T-helper 1 cell (primary cell): ENCODE data around the gene LCLAT1.
"Not testable (repeated sequence)": the region's sequence is repeated elsewhere in the genome, so short reads cannot be mapped to it uniquely, and the experiment has no call there.

Source experiments
- DNase-seq, 5 donors: peaks; one replicate each; pipeline ENCODE4 v3.0.0-alpha.2; 2012 to 2020

The LCLAT1 gene

DNA sequence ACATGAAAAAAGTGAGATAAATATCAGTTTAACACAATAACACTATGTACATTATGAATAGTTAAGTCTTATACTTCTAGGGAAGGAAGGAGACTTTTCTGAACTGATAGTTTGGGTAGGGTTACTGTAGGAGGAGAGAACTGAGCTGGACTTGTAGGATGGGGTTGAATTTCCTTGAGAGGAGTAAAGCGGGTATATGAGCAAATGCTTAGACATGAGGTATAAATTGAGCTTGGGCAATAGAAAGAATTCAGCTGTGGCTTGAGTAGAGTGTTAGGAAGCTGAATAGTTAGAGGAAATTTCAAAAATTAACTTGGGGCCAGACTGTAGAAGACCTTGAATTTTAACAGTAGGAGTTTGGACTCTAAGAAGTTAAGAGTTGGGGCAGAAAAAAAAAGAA lies 45.1 kb downstream of the LCLAT1 start:
- no peak for DNase-seq

DNA sequence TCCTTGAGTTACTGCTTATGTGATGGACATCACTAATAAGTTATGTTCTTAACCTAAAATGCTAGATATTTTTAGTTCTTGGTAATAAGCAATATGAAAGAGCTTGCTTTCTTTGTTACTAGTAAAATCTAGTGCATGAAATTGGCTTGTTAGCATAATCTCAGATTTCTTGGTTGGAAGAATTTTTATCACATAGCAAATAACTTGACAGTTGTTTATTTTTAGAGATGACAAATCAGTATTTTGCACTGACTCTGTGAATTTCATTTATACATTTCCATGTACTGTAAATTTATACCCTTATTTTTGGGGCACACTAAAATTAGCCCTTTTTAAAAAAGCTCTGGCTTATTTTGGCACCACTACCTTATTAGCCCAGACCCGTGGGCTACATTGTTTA lies 45.6 kb downstream of the LCLAT1 start:
- no peak for DNase-seq

DNA sequence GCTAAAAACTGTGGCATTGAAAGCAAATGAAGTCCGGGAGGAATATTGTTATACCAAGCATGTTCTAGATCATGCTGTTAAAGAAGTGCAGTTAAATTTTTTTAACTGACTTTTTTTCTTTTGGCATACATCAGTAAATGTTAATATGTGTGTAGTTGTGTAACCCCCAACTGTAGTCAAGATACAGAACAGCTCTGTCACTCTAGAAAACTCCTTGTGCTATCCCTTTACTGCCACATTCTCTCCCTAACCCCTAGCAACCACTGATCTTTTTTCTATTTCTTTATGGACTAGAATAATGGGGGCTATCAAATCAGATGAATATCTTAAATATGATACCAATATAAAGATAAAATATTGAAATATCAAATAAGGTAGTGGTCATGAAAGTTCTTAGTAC lies 46.4 kb downstream of the LCLAT1 start:
- no peak for DNase-seq

DNA sequence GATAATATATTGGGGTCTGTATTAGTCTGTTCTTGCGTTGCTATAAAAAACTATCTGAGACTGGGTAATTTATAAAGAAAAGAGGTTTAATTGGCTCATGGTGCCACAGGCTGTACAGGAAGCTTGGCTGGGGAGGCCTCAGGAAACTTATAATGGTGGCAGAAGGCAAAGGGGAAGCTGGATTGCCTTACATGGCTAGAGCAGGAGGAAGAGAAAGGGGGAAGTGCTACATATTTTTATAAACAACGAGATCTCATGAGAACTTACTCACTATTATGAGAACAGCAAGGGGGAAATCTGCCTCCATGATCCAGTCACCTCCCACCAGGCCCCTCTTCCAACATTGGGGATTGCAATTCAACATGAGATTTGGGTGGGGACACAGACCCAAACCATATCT lies 48.9 kb downstream of the LCLAT1 start:
- DNase-seq, result not testable (repeated sequence)

DNA sequence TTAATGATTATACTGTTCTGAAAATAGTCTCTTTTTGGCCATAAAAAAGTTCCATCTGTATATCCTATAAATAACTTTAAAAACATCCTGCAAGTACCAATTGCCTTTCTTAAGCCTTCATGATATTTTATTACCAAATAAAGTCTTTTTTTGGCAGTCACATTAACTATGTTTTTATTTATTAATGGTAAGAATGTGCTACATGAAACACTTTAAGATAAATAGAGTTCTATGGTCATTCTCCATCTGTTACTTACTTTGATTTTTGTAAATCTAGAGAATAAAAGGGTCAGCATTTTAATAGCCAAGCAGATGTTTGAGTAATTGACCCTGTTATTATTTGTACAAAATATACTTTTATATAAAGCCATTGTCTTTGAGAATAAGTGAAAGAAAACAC lies 52.6 kb downstream of the LCLAT1 start:
- DNase-seq, result no peak

DNA sequence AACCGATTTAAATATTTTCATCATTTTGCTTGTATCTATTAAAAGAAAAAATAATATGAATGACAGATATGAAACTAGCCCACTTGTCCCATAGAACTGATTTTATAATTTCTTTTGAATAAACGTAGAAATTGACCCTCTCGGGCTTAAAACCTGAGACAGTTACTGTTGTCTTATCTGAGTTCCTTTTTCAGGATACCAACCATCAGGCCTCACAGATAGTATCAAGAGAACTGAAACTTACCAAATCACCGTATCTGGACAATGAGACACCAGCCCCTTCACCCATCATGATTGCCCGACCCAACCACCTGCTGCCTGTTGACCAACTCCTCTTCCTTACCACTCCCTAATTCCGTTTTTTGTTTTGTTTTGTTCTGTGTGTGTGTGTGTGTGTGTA lies 53.7 kb downstream of the LCLAT1 start:
- no peak for DNase-seq

DNA sequence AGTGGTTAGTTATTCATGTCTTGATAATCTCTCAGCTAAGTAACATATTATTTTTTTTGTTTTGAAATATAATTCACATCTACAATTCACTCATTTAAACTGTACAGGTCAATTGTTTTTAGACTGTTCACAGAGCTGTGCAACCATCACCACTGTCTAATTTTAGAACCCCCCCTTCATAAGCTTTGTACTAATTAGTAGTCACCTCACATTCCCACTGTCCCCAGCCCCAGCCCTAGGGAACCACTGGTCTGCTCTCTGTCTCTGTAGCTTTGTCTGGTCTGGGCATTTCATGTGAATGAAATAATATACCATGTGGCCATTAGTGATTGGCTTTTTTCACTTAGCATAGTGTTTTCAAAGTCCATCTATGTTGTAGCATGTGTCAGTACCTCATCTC lies 55.3 kb downstream of the LCLAT1 start:
- no peak for DNase-seq

DNA sequence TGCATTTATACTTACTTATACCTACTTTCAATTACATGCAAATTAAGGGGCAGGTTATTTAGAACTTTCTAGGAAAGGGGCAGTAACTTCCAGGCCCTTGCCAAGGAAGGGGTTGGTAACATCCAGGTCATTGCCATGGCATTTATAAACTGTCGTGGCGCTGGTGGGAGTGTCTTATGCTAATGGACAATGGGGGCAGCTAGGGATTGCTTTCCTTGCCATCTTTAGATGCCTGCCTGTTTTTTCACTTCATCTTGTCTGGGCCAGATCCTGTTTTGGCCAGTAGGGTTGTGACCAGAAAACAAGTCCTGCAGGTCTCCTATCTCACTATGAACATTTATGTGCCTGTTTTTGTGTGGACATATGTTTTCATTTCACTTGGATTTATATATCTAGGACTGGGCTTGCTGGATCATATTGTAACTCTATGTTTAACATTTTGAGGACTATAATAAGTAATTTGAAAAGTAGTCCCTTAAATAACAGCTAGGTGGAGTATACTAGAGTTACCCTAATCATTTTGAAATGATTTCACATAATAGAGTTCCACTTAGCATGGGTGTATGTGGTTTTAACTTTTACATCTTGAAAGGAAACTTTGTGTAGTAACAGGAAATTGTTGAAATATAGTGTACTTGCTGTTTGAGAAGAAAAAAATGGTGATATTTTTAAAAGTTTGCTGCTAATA lies 56.1 kb downstream of the LCLAT1 start:
- DNase-seq, result peak in 1 of 5 donors; percentile 16

DNA sequence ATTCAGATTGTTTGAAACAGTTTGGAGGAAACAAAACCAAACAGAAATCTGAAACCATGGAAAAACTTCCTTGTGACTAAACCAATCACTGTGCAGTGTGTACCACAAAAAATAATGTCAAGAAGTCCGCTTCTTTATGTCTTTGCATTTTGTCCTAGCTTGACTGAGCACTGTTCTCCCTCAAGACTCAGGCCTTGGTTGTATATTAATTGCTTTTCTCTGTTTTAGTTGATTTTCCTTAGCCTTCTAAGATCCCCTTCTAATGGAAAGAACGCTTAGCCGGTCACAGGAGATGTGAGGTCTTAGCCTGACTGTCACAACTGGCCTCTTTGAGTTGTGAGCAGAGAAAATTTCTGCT lies 56.6 kb downstream of the LCLAT1 start:
- DNase-seq, result no peak

DNA sequence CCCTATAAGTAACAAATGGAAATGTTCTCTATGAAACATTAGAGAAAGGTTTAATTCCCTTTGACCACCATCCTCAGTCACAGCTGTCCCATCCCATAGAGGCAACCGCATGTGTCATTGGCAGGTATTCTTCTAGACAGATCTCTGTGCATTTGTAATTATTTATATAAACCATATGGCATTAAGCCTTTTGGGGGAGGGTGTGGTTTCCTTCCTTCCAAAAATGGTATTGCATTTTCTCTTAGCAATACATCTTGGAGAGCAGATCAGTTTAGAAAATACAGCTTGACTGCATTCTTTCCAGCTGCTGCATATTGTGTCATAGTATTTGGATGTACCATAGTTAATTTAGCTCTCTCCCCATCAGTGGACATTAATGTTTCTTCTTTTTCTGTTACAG lies 57.7 kb downstream of the LCLAT1 start:
- no peak for DNase-seq

DNA sequence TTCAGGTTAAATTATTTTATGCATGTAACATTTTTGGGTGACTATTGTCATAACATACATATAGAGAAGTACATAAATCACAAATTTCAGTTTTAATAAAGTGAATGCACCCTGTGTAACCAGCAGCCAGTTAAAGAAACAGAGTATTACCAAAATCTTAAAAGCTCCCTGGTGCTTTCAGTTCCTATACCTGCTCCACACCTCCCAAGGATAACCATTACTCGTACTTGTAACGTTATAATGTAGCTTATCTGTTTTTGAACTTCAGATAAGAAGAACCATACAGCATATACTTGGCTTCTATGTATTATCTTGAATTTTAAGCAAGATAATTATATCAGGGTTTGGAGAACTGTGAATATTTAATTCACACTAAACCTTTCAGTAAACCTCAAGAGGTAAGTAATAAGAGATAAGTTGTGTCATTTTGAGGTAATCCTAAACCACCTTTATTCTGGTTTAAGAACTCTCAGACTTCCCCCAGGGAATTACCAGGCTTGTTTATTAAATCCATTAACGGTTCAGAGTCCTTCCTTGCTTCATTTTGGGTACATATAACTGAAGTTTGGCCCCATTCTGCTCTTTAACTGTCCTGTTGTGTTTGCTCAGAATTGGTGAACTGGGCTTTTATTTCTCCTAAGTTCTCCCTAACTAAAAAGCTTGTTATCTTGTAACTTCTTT lies 58.6 kb downstream of the LCLAT1 start:
- no peak for DNase-seq

DNA sequence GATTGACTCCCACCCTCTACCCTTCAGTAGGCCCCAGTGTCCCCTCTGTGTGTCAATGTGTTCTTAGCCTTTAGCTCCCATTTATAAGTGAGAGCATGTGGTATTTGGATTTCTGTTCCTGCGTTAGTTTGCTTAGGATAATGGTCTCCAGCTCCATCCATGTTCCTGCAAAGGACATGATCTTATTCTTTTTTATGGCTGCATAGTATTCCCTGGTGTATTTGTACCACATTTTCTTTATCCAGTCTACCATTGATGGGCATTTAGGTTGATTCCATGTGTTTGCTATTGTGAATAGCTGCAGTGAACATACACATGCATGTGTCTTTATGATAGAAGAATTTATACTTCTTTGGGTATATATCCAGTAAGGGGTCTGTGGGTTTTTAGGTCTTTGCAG lies 60.4 kb downstream of the LCLAT1 start:
- DNase-seq, result not testable (repeated sequence)

DNA sequence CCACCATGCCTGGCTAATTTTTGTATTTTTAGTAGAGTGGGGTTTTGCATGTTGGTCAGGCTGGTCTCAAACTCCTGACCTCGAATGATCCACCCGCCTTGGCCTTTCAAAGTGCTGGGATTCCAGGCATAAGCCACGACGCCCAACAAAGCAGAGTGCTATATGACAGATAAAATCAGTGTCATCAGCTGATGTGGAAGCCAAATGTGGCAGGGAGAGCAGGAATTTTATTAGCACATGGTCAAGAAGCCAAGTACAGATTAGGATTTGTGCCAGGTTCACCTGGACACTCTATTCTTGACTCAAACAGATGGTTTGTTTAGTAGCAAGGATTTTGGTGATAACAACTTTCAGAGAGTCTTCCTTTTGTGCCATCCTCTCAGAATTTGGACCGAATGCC lies 62.7 kb downstream of the LCLAT1 start:
- no peak for DNase-seq

DNA sequence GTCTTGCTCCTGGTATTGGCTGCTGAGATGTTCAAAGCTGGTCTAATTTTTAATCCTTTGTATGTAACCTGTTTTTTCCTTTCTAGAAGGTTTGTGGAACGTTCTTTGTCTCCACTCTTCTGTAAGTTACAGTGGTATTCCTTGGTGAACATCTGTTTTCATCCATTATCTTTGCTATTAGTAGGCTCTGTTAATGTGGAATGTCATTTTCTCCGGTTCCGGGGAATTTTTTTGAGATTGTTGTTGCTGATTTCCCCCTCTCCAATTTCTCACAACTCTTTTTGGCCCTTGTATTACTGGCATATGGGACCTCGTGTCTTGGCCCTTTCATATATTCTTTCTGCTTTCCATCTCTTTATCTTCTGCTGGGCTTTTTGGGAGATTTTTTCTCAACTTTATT lies 63.4 kb downstream of the LCLAT1 start:
- no peak for DNase-seq

DNA sequence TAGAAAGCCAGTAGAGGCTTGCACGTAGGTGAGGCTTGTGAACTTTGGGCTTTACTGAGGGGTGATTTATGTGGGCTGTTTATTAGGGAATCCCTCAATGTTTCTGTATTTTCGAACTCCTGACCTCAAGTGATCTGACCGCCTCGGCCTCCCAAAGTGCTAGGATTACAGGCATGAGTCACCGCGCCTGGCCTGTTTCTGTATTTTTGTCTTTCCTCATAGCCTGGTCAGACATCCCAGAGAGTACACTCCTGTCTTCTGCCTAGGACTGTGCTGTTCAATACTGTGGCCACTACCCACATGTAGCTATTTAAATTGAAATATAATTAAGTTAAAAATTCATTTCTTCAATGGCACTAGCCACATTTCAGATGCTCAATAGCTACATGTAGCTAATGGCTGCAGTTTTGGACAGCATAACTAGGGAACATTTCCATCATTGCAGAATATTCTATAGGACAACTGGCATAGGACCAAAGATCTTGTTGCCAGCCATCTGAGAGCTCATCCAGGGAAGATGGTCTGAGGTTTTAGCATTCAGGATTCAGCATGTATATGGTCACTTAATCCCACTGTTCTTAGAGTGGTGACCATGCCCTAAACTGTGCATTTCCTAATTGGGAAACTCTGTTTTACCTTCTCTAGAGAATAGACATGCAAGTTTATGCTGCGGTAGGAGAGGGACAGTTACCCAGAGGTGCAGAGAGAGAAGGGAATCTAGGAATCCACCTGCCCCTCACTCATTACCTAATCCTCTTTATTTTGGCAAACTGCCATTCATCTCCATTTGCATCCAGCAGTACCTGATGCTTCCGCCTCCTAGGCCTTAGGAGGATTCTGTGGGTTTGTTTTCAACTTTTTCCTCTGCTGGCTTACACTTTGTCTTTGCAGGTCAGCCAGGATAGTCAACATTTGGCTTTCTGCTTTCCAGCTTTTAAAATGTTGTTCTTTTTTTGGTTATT lies 64.4 kb downstream of the LCLAT1 start:
- DNase-seq, result no peak

DNA sequence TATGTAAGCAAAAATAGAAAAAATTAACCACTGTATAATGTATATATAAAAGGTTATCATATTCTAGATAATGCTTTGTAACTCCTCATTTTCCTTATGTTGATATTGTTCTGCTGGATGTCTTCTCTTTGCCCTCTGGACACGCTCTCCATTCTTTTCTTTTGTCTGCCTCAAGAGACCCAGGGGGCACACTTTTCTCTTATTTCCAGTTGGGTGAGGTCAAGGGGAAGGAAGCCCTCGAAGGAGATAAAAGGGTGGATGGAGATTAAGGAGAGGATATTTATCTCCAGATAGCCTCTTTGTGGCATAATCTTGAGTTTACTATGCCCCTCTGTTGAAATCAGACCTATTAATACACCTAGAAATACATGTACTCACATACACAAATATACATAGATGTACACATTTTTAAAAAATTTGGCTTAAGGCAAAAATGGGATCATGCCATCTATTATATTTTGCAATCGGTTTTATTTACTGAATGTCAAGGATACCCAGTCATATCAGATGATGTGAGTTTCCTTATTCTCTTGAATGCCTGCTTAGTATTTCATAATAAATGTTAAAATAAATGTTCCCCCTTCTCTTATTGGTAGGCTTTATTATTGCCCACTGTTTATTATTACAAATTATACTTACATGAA lies 65.3 kb downstream of the LCLAT1 start:
- no peak for DNase-seq

DNA sequence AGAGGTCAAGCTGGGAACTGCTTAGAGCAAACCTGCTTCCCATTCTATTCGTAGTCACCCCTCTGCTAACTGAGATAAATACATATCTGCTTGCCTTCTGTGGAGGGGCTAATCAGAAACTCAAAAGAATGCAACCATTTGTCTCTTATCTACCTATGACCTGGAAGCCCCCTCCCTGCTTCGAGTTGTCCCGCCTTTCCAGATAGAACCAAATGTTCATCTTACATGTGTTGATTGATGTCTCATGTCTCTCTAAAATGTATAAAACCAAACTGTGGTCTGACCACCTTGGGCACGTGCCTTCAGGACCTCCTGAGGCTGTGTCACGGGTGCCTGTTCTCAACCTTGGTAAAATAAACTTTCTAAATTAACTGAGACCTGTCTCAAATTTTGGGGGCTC lies 66.6 kb downstream of the LCLAT1 start:
- DNase-seq, result not testable (repeated sequence)

DNA sequence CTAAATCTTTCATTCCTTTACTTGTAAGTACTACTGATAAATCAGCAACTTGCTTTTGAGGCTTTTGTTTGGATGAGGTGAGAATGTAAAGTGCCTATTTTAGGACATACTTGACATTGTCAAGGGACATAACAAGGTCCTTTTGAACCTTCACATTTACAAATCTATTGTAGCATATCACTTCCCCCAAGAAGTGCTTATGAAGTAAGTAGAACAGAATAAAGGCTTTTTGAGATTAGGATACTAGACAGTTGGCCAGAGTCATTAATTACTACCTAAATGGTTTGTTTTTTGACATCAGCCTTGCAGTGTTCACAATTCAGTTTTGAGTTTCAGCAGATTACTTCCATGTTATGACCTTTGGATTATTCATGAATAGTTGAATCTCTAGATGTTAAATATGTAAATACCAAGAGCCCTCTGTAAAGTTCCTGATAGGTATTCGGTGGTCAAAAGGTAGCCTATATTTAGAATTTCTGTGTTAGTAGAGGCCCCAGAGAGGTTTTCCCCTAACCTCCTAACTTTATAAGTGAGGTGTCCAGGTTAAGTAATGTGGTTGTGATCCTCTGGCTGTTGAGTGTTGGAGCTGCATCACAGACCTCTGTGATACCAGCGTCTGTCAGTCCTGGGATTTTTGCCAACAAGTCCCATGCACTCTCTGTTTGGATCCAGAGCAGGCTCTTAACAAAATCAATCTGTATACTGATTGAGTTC lies 67.2 kb downstream of the LCLAT1 start:
- no peak for DNase-seq

DNA sequence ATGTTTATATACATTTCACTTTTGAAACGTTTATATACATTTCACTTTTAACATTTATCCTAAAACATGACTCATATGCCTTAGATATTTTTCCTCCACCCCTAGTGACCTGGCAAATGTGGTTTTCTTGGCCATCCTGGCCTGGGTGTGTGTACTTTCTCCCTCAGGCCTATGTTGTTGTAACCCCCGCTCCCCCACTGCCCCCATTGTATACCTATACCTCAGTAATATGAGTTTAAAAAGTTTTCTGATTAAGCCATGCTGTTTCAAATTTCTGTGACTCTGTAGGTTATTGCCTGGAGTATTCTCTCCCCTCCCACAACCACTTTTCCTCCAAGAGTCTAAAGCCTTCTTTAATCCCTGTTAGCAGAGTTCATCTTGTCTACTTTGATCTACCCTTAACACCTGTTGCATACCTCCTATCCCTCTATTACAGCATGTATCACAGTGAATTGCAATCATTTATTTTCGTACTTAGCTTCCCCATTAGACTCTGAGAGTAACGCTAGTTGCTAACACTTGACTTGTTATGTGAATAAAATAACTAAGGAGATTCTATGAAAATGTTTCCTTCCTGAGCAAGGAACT lies 67.9 kb downstream of the LCLAT1 start:
- no peak for DNase-seq

DNA sequence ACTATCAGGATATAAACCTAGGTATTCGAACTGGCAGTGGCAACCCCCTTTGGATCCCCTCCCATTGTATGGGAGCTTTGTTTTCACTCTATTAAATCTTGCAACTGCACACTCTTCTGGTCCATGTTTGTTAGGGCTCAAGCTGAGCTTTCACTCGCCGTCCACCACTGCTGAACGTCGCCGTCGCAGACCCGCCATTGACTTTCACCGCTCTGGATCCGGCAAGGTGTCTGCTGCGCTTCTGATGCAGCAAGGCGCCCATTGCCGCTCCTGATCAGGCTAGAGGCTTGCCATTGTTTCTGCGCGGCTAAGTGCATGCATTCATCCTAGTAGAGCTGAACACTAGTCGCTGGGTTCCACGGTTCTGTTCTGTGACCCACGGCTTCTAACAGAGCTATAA lies 69.1 kb downstream of the LCLAT1 start:
- DNase-seq, result no peak

DNA sequence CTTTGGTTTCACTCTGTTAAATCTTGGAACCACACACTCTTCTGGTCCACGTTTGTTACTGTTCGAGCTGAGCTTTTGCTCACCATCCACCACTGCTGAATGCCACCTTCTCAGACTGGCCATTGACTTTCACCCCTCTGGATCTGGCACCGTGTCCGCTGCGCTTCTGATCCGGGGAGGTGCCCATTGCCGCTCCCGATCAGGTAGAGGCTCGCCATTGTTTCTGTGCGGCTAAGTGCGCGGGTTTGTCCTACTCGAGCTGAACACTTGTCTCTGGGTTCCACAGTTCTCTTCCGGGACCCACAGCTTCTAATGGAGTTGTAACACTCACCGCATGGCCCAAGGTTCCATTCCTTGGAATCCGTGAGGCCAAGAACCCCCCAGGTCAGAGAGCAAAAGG lies 72.8 kb downstream of the LCLAT1 start:
- no peak for DNase-seq

DNA sequence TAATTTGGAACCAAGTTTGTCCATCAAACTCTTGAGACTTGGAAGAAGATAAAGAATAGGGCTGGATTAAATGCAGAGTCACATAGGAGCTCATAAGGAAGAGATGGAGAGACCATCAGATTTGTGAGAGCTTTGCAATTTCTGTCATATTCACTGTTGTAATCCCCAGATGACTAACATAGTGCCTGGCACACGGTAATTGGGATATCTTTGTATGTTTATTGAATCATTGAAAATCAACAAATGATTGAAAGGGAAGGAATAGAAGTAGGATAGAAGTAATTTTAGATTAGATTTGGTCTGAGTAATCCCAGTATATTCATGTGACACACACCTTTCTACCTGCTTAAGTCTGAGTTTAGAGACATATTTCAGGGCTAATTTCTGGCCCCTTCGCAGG lies 75.4 kb downstream of the LCLAT1 start:
- no peak for DNase-seq
